SK-N-SH (cell line): Measurements from ENCODE around the gene PDE4DIP. TPM values are rescaled to one million over a fixed set of nuclear protein-coding genes. Genes with fewer than 3 reads are reported as not detected.
"Not testable (repeated sequence)": the region's sequence is repeated elsewhere in the genome, so short reads cannot be mapped to it uniquely, and the experiment has no call there.

Experiments used
- CTCF ChIA-PET: fragments of 300-600, 350-600 bp; formaldehyde crosslinking; extraction: SDS; loops from one replicate; lab custom pipeline; 2021; lab: Yijun Ruan, JAX
- POLR2A ChIA-PET: fragments of 350-600 bp; sonication (Branson Sonifier 250); formaldehyde crosslinking; extraction: SDS; loops from one replicate; lab custom pipeline; 2020; ENCODE audit warnings: antibody characterized with exemption, inconsistent platforms; lab: Yijun Ruan, JAX
- DNase-seq: peaks from one replicate; pipeline ENCODE4 v3.0.0; 2012
- H2AFZ ChIP-seq: fragments of 200-600 bp; sonication (generic); 2 replicates; pipeline ENCODE4 v1.8.1; 2016; ENCODE audit warnings: antibody characterized with exemption, mild to moderate bottlenecking, low read depth
- H3F3A ChIP-seq: fragments of 200-600 bp; sonication (generic); replicated peaks from 2 replicates; pipeline ENCODE3; 2016; ENCODE audit warnings: antibody characterized with exemption, mild to moderate bottlenecking; ENCODE audit not compliant: insufficient read depth
- H3K27ac ChIP-seq, 2 experiments: fragments of 200-500 bp in 1 of 2; fragments of 200-600 bp in 1 of 2; sonication (Bioruptor generic) in 1 of 2; sonication (generic), shearing (Covaris generic) in 1 of 2; 2 replicates each; pipeline versions ENCODE4 v1.5.1 to v1.6.1; 2014 to 2016; ENCODE audit warnings: low read depth in 2 of 2, inconsistent platforms in 1 of 2, low read length in 1 of 2, mild to moderate bottlenecking in 1 of 2, mixed read lengths in 1 of 2
- H3K27me3 ChIP-seq: fragments of 200-600 bp; sonication (generic), shearing (Covaris generic); 2 replicates; pipeline ENCODE4 v1.6.1; 2016; ENCODE audit warnings: mixed run types; ENCODE audit not compliant: insufficient read depth
- H3K36me3 ChIP-seq, 2 experiments: fragments of 200-500 bp in 1 of 2; fragments of 200-600 bp in 1 of 2; sonication (Bioruptor generic) in 1 of 2; sonication (generic) in 1 of 2; replicated peaks in 1 of 2; 2 replicates each; pipeline versions ENCODE3 to v1.5.1; 2014 to 2016; ENCODE audit warnings: low read length in 1 of 2, mild to moderate bottlenecking in 1 of 2; ENCODE audit not compliant: insufficient read depth in 2 of 2, control insufficient read depth in 1 of 2
- H3K4me1 ChIP-seq, 2 experiments: fragments of 200-500 bp in 1 of 2; fragments of 200-600 bp in 1 of 2; sonication (Bioruptor generic) in 1 of 2; sonication (generic), shearing (Covaris generic) in 1 of 2; 2 replicates each; pipeline versions ENCODE4 v1.5.1 to v1.6.1; 2014 to 2016; ENCODE audit warnings: low read depth in 1 of 2, low read length in 1 of 2, mixed run types in 1 of 2; ENCODE audit not compliant: insufficient read depth in 2 of 2, control insufficient read depth in 1 of 2
- H3K4me2 ChIP-seq: fragments of 200-600 bp; sonication (generic), shearing (Covaris generic); 2 replicates; pipeline ENCODE4 v1.6.1; 2017; ENCODE audit warnings: mixed run types
- H3K4me3 ChIP-seq, 2 experiments: fragments of 200-500 bp in 1 of 2; fragments of 200-600 bp in 1 of 2; sonication (Bioruptor generic) in 1 of 2; sonication (generic), shearing (Covaris generic) in 1 of 2; 2 replicates each; pipeline versions ENCODE4 v1.5.1 to v1.8.1; 2014 to 2016; ENCODE audit warnings: low read depth in 2 of 2, inconsistent platforms in 1 of 2, low read length in 1 of 2, mild to moderate bottlenecking in 1 of 2, mixed read lengths in 1 of 2, moderate library complexity in 1 of 2
- H3K79me2 ChIP-seq: fragments of 200-600 bp; sonication (generic); 2 replicates; pipeline ENCODE4 v1.8.1; 2017; ENCODE audit warnings: mild to moderate bottlenecking; ENCODE audit not compliant: insufficient read depth
- H3K9ac ChIP-seq: fragments of 200-600 bp; sonication (generic); 2 replicates; pipeline ENCODE4 v1.6.1; 2017; ENCODE audit warnings: mixed run types
- H3K9me2 ChIP-seq: fragments of 200-600 bp; sonication (generic); 2 replicates; pipeline ENCODE4 v1.6.1; 2017; ENCODE audit warnings: mixed run types
- H3K9me3 ChIP-seq: fragments of 200-600 bp; sonication (generic); 2 replicates; pipeline ENCODE4 v1.6.1; 2017; ENCODE audit warnings: mixed run types, mild to moderate bottlenecking, moderate library complexity
- H4K20me1 ChIP-seq: fragments of 200-600 bp; sonication (generic); 2 replicates; pipeline ENCODE4 v1.6.1; 2017; ENCODE audit warnings: mild to moderate bottlenecking, mixed run types; ENCODE audit not compliant: insufficient read depth
- WGBS: methylation state at CpG from one replicate; pipeline ENCODE4 v1.1.6; 2017; ENCODE audit warnings: low lambda C conversion rate; 5-methylcytosine and 5-hydroxymethylcytosine counted together
- polyA plus RNA-seq, 3 experiments: library from polyadenylated mRNA; depleted of rRNA; stranded (reverse); fragments of >200 nt; gene quantifications; 2 replicates each; pipeline ENCODE4 v1.2.3, GENCODE V29; 2012

PDE4DIP gene
- polyA plus RNA-seq, 1 of the 3 experiments (the other 2 are of a cell fraction): 28.7 TPM

DNA sequence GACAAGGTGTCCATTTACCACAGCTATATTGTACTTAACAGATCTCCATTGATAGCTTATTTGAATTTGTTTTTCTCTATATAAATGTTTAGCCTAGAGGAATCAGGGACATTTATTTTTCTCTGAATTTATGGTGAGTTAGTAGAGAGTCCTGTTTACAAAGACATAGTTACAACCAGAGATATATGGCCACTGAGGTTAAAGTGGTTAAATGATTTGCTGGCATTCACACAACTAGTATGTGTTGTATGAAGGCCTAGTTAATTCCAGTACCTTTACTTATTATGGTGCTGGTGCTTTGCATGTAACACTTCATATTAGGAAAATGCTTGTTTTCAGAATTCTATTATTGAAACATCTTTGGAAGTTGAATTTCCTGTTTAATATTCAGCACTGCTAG, 6.6 kb downstream of the PDE4DIP start:
- H3K4me1 ChIP-seq, POLR2A ChIA-PET, H3K4me2 ChIP-seq, H3K9me3 ChIP-seq, H3K9ac ChIP-seq, CTCF ChIA-PET, H3K27me3 ChIP-seq, H3K79me2 ChIP-seq, H2AFZ ChIP-seq, H3K36me3 ChIP-seq, DNase-seq, H3K4me3 ChIP-seq, H4K20me1 ChIP-seq, H3K9me2 ChIP-seq, H3K27ac ChIP-seq, H3F3A ChIP-seq: not testable (repeated sequence)

DNA sequence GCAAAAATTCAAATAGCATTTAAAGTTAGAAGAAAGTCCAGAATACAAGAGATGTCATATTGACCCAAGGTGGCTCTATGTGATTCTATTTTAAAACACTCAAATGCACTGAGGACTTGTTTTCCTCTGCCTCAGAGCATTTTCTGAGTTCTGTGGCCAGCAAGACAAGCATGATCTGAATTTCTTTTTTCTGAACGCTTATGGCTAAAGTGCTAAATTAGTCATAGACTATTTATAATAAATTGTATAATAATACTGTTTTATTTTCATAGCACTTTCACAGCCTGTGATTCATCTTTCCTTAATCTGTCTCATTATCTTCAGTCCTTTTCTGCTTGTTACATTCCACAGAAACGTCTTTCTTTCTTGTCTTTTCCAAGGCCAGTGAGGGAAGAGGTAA, 7.5 kb downstream of the PDE4DIP start:
- H4K20me1 ChIP-seq, CTCF ChIA-PET, H3K4me3 ChIP-seq, H3K9ac ChIP-seq, H3K4me2 ChIP-seq, H3F3A ChIP-seq, H3K36me3 ChIP-seq, H2AFZ ChIP-seq, H3K27ac ChIP-seq, H3K27me3 ChIP-seq, POLR2A ChIA-PET, H3K79me2 ChIP-seq, H3K9me2 ChIP-seq, H3K4me1 ChIP-seq, H3K9me3 ChIP-seq, DNase-seq: not testable (repeated sequence)
- no CpG with 5 or more reads among the region's 2 CpGs for whole genome bisulfite sequencing

DNA sequence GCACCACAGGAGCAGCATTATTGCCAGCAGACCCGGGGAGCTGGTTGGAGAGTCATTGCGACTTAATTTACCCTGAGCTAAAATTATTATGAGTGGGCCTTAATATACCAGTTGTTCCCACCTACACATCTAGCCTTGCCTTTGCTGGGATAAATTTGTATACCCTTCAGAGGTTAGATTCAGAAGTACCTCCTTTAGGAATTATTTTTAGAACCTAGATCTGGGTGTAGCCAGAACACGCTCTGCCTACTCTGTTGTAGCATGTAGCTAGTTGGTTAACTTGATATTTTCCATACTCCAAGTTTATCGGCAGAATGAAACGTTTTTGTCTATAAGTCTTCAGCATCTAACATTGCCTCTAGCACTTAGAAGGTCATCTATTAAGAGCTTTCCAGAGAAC, 9.1 kb downstream of the PDE4DIP start:
- H3K79me2 ChIP-seq, H3K4me2 ChIP-seq, H3F3A ChIP-seq, H3K27me3 ChIP-seq, H4K20me1 ChIP-seq, CTCF ChIA-PET, H3K9me2 ChIP-seq, DNase-seq, H2AFZ ChIP-seq, H3K9ac ChIP-seq, H3K9me3 ChIP-seq, H3K4me1 ChIP-seq, H3K36me3 ChIP-seq, H3K27ac ChIP-seq, POLR2A ChIA-PET, H3K4me3 ChIP-seq: not testable (repeated sequence)
- WGBS: no CpG with 5 or more reads among the region's 5 CpGs

DNA sequence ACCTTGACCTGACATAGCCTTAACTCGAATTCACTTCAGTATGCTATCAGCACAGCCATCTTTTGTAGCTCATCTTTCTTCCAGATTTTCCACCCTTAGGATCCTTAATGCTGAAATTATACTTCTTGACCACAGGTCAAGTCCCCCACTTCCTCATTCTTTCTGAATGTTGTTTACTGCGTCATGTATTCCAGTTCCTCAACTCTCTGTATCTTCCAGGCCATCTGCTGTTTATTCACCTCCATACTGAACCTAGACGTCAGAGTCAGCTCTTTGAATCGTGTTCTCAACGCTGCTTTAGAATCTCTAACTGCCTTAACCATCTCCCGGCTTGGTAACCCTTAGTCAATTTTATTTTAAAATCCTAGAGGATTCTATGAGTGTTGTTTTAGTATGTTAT, 9.8 kb downstream of the PDE4DIP start:
- H3K9me2 ChIP-seq, H3K36me3 ChIP-seq, DNase-seq, POLR2A ChIA-PET, H3K4me2 ChIP-seq, H3K4me1 ChIP-seq, CTCF ChIA-PET, H3K27ac ChIP-seq, H3K79me2 ChIP-seq, H3K9me3 ChIP-seq, H3K4me3 ChIP-seq, H2AFZ ChIP-seq, H3K27me3 ChIP-seq, H3K9ac ChIP-seq, H4K20me1 ChIP-seq, H3F3A ChIP-seq: not testable (repeated sequence)
- WGBS: no CpG with 5 or more reads among the region's 6 CpGs

DNA sequence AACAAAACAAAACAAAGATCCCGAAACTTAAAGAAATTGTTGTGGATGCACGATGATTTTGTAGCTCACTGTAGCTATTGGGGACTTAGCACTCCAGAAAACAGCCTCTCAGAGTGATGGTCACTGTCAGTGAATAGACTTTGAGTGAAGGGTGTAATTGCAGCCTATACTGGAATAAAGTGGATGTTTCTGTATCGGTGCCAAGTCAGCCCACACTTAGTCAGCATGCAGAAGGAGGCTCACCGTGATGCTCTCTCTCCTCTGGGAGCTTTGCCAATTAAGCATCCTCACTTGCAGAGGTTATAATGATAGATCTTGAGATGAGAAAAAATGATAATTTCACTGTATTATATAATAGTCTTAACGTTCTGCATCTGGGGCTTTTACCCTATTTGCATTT, 11.1 kb downstream of the PDE4DIP start:
- H4K20me1 ChIP-seq, DNase-seq, H3K9me2 ChIP-seq, H3K36me3 ChIP-seq, H2AFZ ChIP-seq, H3K4me1 ChIP-seq, H3K27ac ChIP-seq, H3K27me3 ChIP-seq, H3K9me3 ChIP-seq, H3K9ac ChIP-seq, H3F3A ChIP-seq, H3K79me2 ChIP-seq, H3K4me3 ChIP-seq, POLR2A ChIA-PET, CTCF ChIA-PET, H3K4me2 ChIP-seq: not testable (repeated sequence)
- WGBS: 26% methylated on average over 2 of the region's 5 CpGs

DNA sequence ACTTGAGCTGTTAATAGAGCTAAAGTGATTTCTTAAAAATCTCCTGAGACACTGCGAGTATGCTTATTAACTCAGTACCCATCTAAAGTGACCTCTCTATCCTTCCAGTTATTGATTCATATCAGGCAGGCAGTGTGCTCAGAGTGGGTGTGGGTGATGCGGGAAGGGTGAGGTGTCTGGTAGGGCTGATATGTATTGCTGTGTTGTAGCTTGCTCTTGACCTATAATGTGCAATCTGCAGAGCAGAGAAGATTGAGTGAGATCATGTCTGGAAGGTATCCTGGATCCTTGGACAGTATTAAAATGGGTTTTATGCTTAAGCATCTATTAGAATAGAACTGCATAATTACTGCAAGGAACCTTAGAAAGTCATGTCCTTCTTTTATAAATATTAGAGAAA, 15.8 kb downstream of the PDE4DIP start:
- H4K20me1 ChIP-seq, H3F3A ChIP-seq, H3K4me1 ChIP-seq, H3K4me3 ChIP-seq, POLR2A ChIA-PET, H3K9me3 ChIP-seq, H3K27me3 ChIP-seq, H3K79me2 ChIP-seq, H3K9me2 ChIP-seq, H3K9ac ChIP-seq, DNase-seq, H3K27ac ChIP-seq, CTCF ChIA-PET, H3K4me2 ChIP-seq, H2AFZ ChIP-seq, H3K36me3 ChIP-seq: not testable (repeated sequence)
- no CpG with 5 or more reads among the region's 2 CpGs for WGBS
